ENCODE measurements around the gene RALGAPA1. TPM values are rescaled to one million over a fixed set of nuclear protein-coding genes. Genes with fewer than 3 reads are reported as not detected.

Gene RALGAPA1
- total RNA-seq, 1 experiment from 2014 or later = 31.7 TPM

DNA sequence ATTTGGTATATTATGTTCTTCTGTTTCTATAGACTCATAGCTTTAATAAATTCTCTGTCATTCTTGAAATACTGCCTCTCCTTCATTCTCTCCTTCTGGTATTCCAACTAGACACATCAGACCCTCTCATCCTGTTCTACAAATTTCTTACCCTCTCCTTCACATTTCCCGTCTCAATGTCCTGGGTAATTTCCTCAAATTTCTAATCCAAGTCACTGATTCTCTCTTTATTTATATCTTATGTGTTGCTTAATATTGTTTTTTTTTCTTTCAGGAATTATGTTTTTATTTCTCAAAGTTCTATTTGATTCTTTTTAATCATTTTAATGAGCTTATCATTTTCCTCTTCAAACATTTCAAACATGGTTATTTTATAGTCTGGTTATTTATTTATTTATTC lies 94.0 kb downstream of the RALGAPA1 start:
- no peak overlapping the region for H3K4me3 Mint-ChIP-seq
- TF ChIP-seq, protein P1, sequence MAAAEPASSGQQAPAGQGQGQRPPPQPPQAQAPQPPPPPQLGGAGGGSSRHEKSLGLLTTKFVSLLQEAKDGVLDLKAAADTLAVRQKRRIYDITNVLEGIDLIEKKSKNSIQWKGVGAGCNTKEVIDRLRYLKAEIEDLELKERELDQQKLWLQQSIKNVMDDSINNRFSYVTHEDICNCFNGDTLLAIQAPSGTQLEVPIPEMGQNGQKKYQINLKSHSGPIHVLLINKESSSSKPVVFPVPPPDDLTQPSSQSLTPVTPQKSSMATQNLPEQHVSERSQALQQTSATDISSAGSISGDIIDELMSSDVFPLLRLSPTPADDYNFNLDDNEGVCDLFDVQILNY (CRISPR knock-in tag; IDR thresholded peaks at IDR 0.05) = no peak
- TF ChIP-seq, protein P2, sequence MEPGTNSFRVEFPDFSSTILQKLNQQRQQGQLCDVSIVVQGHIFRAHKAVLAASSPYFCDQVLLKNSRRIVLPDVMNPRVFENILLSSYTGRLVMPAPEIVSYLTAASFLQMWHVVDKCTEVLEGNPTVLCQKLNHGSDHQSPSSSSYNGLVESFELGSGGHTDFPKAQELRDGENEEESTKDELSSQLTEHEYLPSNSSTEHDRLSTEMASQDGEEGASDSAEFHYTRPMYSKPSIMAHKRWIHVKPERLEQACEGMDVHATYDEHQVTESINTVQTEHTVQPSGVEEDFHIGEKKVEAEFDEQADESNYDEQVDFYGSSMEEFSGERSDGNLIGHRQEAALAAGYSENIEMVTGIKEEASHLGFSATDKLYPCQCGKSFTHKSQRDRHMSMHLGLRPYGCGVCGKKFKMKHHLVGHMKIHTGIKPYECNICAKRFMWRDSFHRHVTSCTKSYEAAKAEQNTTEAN (CRISPR knock-in tag; IDR thresholded peaks at IDR 0.05) = no peak
- TF ChIP-seq ATF1 (CRISPR knock-in tag; IDR thresholded peaks at IDR 0.05) (no peak), ZNF317 (CRISPR knock-in tag; IDR thresholded peaks at IDR 0.05; ENCODE audit: borderline replicate concordance, low read depth) (no peak), CREB1 (CRISPR knock-in tag; IDR thresholded peaks at IDR 0.05) (no peak), SMAD4 (CRISPR knock-in tag; IDR thresholded peaks at IDR 0.05) (no peak), SOX15 (CRISPR knock-in tag; IDR thresholded peaks at IDR 0.05) (no peak), GABPB1 (CRISPR knock-in tag; IDR thresholded peaks at IDR 0.05) (no peak), ETV6 (CRISPR knock-in tag; IDR thresholded peaks at IDR 0.05) (no peak), NFATC4 (CRISPR knock-in tag; IDR thresholded peaks at IDR 0.05) (no peak), NR1H2 (CRISPR knock-in tag; IDR thresholded peaks at IDR 0.05) (no peak), KAT7 (CRISPR knock-in tag; IDR thresholded peaks at IDR 0.05; ENCODE audit: borderline replicate concordance) (no peak), ZNF423 (CRISPR knock-in tag; IDR thresholded peaks at IDR 0.05) (no peak), FOXK1 (CRISPR knock-in tag; IDR thresholded peaks at IDR 0.05) (no peak)
- TF ChIP-seq, protein P3, sequence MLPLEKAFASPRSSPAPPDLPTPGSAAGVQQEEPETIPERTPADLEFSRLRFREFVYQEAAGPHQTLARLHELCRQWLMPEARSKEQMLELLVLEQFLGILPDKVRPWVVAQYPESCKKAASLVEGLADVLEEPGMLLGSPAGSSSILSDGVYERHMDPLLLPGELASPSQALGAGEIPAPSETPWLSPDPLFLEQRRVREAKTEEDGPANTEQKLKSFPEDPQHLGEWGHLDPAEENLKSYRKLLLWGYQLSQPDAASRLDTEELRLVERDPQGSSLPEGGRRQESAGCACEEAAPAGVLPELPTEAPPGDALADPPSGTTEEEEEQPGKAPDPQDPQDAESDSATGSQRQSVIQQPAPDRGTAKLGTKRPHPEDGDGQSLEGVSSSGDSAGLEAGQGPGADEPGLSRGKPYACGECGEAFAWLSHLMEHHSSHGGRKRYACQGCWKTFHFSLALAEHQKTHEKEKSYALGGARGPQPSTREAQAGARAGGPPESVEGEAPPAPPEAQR (CRISPR knock-in tag; IDR thresholded peaks at IDR 0.05) = no peak
- TF ChIP-seq, protein P4, sequence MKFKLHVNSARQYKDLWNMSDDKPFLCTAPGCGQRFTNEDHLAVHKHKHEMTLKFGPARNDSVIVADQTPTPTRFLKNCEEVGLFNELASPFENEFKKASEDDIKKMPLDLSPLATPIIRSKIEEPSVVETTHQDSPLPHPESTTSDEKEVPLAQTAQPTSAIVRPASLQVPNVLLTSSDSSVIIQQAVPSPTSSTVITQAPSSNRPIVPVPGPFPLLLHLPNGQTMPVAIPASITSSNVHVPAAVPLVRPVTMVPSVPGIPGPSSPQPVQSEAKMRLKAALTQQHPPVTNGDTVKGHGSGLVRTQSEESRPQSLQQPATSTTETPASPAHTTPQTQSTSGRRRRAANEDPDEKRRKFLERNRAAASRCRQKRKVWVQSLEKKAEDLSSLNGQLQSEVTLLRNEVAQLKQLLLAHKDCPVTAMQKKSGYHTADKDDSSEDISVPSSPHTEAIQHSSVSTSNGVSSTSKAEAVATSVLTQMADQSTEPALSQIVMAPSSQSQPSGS (CRISPR knock-in tag; IDR thresholded peaks at IDR 0.05; ENCODE audit: borderline replicate concordance, low read depth) = no peak
- TF ChIP-seq, protein P5, sequence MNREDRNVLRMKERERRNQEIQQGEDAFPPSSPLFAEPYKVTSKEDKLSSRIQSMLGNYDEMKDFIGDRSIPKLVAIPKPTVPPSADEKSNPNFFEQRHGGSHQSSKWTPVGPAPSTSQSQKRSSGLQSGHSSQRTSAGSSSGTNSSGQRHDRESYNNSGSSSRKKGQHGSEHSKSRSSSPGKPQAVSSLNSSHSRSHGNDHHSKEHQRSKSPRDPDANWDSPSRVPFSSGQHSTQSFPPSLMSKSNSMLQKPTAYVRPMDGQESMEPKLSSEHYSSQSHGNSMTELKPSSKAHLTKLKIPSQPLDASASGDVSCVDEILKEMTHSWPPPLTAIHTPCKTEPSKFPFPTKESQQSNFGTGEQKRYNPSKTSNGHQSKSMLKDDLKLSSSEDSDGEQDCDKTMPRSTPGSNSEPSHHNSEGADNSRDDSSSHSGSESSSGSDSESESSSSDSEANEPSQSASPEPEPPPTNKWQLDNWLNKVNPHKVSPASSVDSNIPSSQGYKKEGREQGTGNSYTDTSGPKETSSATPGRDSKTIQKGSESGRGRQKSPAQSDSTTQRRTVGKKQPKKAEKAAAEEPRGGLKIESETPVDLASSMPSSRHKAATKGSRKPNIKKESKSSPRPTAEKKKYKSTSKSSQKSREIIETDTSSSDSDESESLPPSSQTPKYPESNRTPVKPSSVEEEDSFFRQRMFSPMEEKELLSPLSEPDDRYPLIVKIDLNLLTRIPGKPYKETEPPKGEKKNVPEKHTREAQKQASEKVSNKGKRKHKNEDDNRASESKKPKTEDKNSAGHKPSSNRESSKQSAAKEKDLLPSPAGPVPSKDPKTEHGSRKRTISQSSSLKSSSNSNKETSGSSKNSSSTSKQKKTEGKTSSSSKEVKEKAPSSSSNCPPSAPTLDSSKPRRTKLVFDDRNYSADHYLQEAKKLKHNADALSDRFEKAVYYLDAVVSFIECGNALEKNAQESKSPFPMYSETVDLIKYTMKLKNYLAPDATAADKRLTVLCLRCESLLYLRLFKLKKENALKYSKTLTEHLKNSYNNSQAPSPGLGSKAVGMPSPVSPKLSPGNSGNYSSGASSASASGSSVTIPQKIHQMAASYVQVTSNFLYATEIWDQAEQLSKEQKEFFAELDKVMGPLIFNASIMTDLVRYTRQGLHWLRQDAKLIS (CRISPR knock-in tag; IDR thresholded peaks at IDR 0.05; ENCODE audit: borderline replicate concordance) = no peak
- TF ChIP-seq, protein P6, sequence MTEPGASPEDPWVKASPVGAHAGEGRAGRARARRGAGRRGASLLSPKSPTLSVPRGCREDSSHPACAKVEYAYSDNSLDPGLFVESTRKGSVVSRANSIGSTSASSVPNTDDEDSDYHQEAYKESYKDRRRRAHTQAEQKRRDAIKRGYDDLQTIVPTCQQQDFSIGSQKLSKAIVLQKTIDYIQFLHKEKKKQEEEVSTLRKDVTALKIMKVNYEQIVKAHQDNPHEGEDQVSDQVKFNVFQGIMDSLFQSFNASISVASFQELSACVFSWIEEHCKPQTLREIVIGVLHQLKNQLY (CRISPR knock-in tag; IDR thresholded peaks at IDR 0.05) = no peak
- TF ChIP-seq, protein P7, sequence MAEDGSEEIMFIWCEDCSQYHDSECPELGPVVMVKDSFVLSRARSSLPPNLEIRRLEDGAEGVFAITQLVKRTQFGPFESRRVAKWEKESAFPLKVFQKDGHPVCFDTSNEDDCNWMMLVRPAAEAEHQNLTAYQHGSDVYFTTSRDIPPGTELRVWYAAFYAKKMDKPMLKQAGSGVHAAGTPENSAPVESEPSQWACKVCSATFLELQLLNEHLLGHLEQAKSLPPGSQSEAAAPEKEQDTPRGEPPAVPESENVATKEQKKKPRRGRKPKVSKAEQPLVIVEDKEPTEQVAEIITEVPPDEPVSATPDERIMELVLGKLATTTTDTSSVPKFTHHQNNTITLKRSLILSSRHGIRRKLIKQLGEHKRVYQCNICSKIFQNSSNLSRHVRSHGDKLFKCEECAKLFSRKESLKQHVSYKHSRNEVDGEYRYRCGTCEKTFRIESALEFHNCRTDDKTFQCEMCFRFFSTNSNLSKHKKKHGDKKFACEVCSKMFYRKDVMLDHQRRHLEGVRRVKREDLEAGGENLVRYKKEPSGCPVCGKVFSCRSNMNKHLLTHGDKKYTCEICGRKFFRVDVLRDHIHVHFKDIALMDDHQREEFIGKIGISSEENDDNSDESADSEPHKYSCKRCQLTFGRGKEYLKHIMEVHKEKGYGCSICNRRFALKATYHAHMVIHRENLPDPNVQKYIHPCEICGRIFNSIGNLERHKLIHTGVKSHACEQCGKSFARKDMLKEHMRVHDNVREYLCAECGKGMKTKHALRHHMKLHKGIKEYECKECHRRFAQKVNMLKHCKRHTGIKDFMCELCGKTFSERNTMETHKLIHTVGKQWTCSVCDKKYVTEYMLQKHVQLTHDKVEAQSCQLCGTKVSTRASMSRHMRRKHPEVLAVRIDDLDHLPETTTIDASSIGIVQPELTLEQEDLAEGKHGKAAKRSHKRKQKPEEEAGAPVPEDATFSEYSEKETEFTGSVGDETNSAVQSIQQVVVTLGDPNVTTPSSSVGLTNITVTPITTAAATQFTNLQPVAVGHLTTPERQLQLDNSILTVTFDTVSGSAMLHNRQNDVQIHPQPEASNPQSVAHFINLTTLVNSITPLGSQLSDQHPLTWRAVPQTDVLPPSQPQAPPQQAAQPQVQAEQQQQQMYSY (CRISPR knock-in tag; IDR thresholded peaks at IDR 0.05) = no peak
- TF ChIP-seq, protein P8, sequence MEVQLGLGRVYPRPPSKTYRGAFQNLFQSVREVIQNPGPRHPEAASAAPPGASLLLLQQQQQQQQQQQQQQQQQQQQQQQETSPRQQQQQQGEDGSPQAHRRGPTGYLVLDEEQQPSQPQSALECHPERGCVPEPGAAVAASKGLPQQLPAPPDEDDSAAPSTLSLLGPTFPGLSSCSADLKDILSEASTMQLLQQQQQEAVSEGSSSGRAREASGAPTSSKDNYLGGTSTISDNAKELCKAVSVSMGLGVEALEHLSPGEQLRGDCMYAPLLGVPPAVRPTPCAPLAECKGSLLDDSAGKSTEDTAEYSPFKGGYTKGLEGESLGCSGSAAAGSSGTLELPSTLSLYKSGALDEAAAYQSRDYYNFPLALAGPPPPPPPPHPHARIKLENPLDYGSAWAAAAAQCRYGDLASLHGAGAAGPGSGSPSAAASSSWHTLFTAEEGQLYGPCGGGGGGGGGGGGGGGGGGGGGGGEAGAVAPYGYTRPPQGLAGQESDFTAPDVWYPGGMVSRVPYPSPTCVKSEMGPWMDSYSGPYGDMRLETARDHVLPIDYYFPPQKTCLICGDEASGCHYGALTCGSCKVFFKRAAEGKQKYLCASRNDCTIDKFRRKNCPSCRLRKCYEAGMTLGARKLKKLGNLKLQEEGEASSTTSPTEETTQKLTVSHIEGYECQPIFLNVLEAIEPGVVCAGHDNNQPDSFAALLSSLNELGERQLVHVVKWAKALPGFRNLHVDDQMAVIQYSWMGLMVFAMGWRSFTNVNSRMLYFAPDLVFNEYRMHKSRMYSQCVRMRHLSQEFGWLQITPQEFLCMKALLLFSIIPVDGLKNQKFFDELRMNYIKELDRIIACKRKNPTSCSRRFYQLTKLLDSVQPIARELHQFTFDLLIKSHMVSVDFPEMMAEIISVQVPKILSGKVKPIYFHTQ (CRISPR knock-in tag; IDR thresholded peaks at IDR 0.05) = no peak
- DNase-seq (ENCODE audit: low spot score) = no peak
- POLR2A ChIA-PET = no interaction called here
- H3K36me3 Mint-ChIP-seq = peaks cover 3% of the 10 kb centered on the region
- no peak for ATAC-seq
- H3K4me1 Mint-ChIP-seq = no peaks in the 10 kb centered on the region
- no peaks in the 10 kb centered on the region for H3K9me3 Mint-ChIP-seq
- CTCF ChIA-PET = no interaction called here
- no peaks in the 10 kb centered on the region for H3K27me3 Mint-ChIP-seq (ENCODE audit: low read depth)
- H3K27ac Mint-ChIP-seq = no peak overlapping the region

Data from WTC11 (cell line).